ENCODE results near the gene BGN. TPM values are rescaled to one million over a fixed set of nuclear protein-coding genes. Genes with fewer than 3 reads are reported as not detected.

Gene BGN
- total RNA-seq, 1 donor from 2014 or later = 205 TPM

DNA sequence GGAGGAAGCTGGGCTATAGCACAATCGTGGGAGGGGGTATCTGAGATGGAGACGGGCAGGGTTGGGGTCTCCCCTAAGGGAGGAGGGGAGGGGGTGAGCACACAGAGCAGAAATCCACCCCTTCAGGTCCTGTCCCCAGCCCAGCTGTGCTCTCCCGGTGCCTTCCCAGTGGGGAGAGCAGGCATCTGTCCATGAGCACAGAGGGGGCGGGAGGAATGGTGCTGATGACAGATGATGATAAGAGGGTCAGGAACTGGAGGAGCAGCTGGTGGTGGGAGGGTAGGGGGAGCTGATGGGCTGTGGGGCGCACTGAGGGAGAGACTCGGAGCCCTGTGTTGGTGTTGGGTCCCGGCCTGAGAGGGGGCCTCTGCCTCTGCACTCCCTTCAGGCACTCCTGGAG is 31.3 kb downstream of the BGN start:
- Histone ChIP-seq H3K9me3 (no peaks in the 10 kb centered on the region), H3K4me3 (no peak overlapping the region), H3K36me3 (no peaks in the 10 kb centered on the region), H3K27me3 (no peaks in the 10 kb centered on the region), H3K27ac (no peak overlapping the region), H3K4me1 (no peaks in the 10 kb centered on the region)
- ATAC-seq (no peak), DNase-seq (no peak)
- intact Hi-C loops (cut with DNase I) = no loop called here
- no peak for TF ChIP-seq CTCF (IDR thresholded peaks at IDR 0.05)

DNA sequence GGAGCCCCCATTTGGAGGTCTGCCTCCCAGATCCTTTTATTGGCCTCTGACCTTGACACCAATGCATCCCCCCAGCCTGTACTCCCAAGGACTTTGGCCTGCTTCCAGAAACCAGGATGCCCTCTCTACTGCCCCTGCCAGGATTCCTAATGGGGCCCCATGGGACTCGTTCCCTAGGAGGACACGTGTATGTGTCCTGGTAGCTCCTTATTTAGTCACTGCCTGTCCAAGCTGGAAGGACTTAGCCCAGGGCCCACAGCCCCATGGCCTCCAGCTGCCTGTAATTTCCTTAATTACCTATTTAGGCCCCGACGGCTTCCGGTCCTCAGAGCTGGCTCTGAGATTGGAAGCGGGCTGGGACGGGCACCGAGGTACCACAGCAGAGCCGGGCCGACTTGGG is 32.0 kb downstream of the BGN start:
- intact Hi-C loops (cut with DNase I) = no loop called here
- Histone ChIP-seq H3K4me1 (no peaks in the 10 kb centered on the region), H3K9me3 (no peaks in the 10 kb centered on the region), H3K4me3 (no peak overlapping the region), H3K27ac (no peak overlapping the region), H3K27me3 (no peaks in the 10 kb centered on the region), H3K36me3 (no peaks in the 10 kb centered on the region)
- no peak for TF ChIP-seq CTCF (IDR thresholded peaks at IDR 0.05)
- DNase-seq (no peak), ATAC-seq (no peak)

DNA sequence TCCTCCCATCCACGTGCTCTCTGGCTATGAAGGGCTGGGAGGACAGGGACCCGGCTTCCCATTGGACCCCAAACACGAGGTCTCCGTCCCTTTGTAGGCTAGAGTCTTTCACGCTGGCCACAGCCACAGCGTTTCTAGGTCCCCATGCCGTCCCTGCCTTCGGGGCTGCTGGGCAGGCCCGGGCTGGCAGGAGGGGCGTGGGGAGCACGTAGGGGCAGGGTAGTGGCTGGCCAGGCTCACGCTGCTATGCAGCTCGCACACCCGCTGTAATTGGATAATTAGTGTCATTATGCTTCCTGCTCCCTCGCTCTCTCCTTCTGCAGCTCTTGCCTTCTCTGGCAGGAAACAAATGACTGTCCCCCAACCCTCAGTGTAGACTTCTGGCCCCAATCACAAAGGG is 32.4 kb downstream of the BGN start:
- intact Hi-C loops (cut with DNase I) = no loop called here
- Histone ChIP-seq H3K27me3 (no peaks in the 10 kb centered on the region), H3K9me3 (no peaks in the 10 kb centered on the region), H3K4me3 (no peak overlapping the region), H3K4me1 (no peaks in the 10 kb centered on the region), H3K36me3 (no peaks in the 10 kb centered on the region), H3K27ac (no peak overlapping the region)
- no peak for TF ChIP-seq CTCF (IDR thresholded peaks at IDR 0.05)
- DNase-seq = no peak
- ATAC-seq = no peak

DNA sequence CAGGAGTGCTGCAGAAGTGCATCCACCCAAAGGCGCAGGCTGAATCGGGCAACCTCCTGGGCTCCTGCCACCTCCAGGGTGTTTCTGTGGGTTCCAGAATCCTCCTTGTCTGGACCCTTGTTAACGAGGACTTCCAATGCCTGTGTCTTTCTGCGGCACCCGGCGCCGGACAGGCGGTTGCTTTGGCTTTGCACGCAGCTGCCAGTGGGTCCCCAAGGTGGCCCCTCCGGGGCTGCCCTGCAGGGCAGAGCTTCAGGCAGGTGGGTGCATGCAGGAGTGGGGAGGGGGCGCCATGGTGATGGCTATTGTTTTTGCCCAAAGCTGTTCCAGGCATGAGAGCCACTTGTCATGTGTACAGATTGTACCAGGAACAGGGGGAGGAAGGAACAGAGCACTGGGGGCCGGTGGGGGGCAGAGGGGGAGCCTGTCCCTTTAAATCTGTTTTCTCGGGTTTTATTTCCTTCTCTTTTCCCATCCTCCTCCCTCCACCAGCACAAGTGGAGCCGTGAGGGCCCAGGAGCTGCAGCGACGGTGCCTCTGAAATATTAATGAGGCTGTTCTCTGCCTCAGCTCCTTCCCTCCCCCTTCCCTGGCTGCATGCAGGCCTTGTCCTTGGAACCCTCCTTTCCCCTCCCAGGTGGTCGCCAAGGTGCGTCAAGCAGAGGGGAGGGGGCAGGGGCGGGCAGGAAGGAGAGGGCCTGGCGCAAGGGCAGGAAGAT is 35.8 kb downstream of the BGN start:
- H3K9me3 ChIP-seq = no peaks in the 10 kb centered on the region
- no peaks in the 10 kb centered on the region for H3K4me1 ChIP-seq
- ATAC-seq (no peak), DNase-seq (no peak)
- TF ChIP-seq CTCF (IDR thresholded peaks at IDR 0.05) = no peak
- no peak overlapping the region for H3K27ac ChIP-seq
- intact Hi-C loops (cut with DNase I) = no loop called here
- H3K4me3 ChIP-seq = no peak overlapping the region
- H3K36me3 ChIP-seq = no peaks in the 10 kb centered on the region
- no peaks in the 10 kb centered on the region for H3K27me3 ChIP-seq

DNA sequence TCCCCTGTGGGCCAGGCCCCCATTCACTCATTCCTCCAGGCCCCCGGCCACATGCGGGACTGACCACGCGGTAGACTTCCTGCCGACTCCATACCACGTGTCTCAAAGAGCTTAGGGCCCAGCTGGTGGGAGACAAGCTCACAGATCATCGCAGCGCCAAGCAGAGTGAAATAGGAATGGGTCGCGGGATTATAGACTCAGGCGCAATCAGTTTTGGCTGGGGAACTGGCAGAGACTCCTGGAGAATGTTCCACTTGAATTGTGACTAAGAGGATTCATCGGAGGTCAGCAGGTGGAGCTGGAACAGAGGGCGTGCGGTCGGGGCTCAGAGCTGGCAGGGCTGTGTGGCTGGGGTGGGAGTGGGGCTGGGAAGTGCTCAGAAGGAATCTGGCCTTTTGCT is 38.3 kb downstream of the BGN start:
- no peak for TF ChIP-seq CTCF (IDR thresholded peaks at IDR 0.05)
- no peaks in the 10 kb centered on the region for H3K27me3 ChIP-seq
- DNase-seq (no peak), ATAC-seq (no peak)
- no peaks in the 10 kb centered on the region for H3K9me3 ChIP-seq
- no peak overlapping the region for H3K27ac ChIP-seq
- intact Hi-C loops (cut with DNase I) = no loop called here
- H3K4me3 ChIP-seq = no peak overlapping the region
- no peaks in the 10 kb centered on the region for H3K4me1 ChIP-seq
- no peaks in the 10 kb centered on the region for H3K36me3 ChIP-seq

DNA sequence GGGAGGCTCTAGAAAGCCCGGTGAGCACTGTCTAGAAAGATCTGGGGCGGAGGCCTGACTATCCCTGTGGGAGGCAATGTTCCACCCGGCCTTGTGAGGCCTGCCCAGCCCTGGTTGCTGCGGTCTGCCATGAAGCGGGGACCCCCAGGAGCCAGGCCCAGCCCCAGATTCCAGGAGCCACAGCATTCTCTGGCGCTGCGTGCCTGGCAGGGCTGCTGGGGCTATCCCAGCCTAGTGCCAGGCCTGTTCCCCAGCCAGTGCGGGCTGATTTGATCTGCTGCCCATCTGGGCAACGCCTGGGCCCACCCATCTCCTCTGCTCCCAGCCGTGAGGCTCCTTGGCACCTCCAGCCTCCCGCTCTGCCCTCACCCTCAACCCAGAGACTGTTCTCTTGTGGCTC is 42.3 kb downstream of the BGN start:
- no peak for DNase-seq
- Histone ChIP-seq H3K27me3 (no peaks in the 10 kb centered on the region), H3K9me3 (no peaks in the 10 kb centered on the region), H3K36me3 (no peaks in the 10 kb centered on the region), H3K4me1 (no peaks in the 10 kb centered on the region), H3K27ac (no peak overlapping the region), H3K4me3 (no peak overlapping the region)
- intact Hi-C loops (cut with DNase I) = no loop called here
- ATAC-seq = no peak
- TF ChIP-seq CTCF (IDR thresholded peaks at IDR 0.05) = no peak
